ENCODE data around the gene CLDN11.

CLDN11 gene

DNA sequence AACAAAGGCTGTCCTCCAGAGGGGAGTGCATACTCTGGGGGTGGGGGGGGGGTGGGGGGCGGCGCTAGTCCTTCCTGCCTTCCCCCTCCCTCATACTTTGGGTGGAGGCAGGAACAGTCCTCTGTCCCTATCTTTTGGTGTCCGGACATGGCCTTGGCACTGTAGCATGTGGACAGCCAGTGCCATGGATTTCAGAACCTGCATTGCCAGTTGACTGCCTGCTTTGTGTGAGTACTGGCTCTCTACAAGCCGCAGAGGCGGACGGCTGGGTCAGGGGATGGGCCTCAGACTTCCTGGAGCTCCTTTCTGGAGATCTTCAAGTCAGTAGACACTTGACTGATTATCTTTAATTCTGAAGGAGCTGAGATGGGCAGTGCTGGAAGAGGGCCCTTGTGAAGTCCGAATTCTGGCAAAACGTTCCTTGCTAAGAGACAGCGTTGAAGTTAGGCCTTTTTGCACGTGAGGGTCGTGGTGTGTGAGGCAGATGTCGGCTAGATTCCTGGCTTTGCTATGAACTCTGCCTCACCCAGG lies 2.5 kb downstream of the CLDN11 start:
- Mint-ChIP-seq H3K27ac (no peak overlapping the region), H3K27me3 (peaks cover 69% of the 10 kb centered on the region)
- no peak for ATAC-seq

DNA sequence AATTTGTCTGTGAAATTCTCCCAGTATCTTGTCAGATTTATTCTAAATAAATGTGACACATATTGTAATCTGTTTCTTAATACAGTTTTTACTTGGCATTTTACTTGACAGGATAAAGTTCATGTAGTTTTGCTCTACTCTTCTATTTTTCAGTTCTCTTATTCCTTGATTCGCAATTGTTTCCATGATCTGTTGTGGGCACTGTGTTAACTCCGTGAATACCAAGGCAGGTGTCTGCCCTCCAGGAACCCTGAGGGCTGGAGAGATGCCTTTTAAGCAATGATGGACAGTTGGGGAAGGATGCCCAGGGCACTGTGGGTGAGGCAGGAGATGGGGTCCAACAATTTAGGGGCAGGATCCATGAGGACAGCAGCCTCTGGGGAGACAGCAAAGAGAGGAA lies 3.1 kb downstream of the CLDN11 start:
- no peak overlapping the region for H3K4me3 Mint-ChIP-seq
- peaks cover 72% of the 10 kb centered on the region for H3K27me3 Mint-ChIP-seq
- no peak overlapping the region for H3K27ac Mint-ChIP-seq
- H3K9me3 Mint-ChIP-seq: no peaks in the 10 kb centered on the region
- peaks cover 25% of the 10 kb centered on the region for H3K4me1 Mint-ChIP-seq
- no peak for ATAC-seq
- no peak for DNase-seq

More for the DNA sequence above, 2.5 kb downstream of the CLDN11 start:
- peaks cover 25% of the 10 kb centered on the region for H3K4me1 Mint-ChIP-seq
- no peaks in the 10 kb centered on the region for H3K9me3 Mint-ChIP-seq
- no peak for DNase-seq
- H3K4me3 Mint-ChIP-seq: no peak overlapping the region

DNA sequence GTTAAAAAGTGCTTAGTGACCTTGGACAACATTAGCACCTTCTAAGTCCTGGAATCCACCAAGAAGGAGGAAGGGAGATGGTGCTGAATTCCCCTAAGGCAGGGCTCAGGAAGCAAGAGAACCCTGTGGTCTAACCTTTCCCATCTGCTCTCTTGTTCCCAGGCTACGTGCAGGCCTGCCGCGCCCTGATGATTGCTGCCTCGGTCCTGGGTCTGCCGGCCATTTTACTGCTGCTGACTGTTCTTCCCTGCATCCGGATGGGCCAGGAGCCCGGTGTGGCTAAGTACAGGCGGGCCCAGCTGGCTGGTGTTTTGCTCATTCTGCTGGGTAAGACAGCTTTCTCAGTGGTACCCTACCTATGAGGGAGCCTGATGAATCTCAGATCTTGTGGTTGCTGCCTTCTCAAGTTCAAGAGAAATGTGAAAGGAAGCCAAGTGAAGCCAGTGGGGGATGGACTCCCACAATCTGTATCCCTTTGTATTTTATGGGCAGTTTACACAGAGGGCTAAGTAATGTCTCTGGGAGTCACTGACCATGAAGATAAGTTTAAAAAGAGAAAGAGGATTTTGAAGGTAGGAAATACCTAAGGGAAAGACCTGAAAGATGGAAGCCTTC lies 4.4 kb downstream of the CLDN11 start:
- H3K27ac Mint-ChIP-seq: no peak overlapping the region
- no peak overlapping the region for H3K4me3 Mint-ChIP-seq
- no peaks in the 10 kb centered on the region for H3K9me3 Mint-ChIP-seq
- no peak for DNase-seq
- H3K27me3 Mint-ChIP-seq: peaks cover 62% of the 10 kb centered on the region
- peaks cover 24% of the 10 kb centered on the region for H3K4me1 Mint-ChIP-seq
- ATAC-seq: no peak

DNA sequence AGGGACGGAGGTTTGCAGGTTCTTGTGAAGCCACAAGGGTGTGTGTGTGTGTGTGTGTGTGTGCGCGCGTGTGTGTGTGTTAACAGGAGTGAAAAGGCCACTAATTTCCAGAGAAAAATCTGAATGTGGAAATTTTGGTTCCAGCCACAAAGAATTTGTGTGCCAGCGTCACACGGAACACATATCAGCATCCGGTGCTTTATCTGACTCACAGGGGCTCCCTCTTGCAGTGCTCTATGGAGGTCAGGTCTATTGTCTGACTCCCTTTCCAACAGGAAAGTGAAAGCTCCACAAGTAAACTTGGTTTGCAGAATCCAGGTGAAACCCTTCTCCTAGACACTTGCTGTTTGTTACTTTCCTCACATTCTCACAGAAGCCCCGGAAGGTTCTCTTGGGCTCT lies 6.2 kb downstream of the CLDN11 start:
- Mint-ChIP-seq H3K4me1 (peaks cover 27% of the 10 kb centered on the region), H3K27ac (no peak overlapping the region), H3K27me3 (peaks cover 44% of the 10 kb centered on the region), H3K9me3 (no peaks in the 10 kb centered on the region), H3K4me3 (no peak overlapping the region)
- ATAC-seq: no peak
- no peak for DNase-seq

DNA sequence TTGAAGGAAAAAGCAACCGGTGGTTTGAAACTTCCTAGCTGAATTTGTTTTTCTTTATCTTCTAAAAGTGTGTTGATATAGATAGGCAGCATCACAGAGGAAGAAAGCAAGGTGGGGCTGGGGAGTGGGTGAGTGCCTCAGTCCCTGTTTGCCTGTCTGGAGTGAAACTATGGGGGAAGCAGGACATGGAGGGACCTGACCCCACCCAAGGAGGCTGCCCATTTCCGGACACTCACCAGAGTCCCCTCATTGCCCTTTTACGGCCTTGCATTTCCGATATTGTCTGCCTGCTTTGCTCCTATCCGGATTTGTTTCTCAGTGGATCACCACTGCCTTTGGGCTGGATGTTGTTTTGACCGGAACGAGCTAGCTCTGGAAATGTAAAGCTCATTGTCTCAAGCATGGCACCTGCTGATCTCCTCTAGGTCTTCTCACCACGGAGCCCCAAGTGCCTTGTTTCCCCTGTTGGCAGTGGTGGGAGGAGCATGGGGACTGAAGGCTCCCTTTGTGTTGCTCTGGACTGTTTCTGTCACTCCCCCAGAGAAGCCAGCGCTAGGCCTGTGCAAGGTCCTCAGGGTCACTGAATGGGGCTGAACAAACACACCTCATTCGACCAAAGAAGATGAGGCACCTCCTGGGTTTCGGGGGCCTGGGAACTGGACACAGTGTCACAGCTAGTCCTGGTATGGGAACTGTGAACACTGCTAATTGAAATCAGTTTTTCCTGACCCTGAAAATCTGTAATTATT lies 7.0 kb downstream of the CLDN11 start:
- DNase-seq (no peak), ATAC-seq (no peak)
- no peaks in the 10 kb centered on the region for H3K9me3 Mint-ChIP-seq
- H3K4me1 Mint-ChIP-seq: peaks cover 20% of the 10 kb centered on the region
- H3K4me3 Mint-ChIP-seq: no peak overlapping the region
- no peak overlapping the region for H3K27ac Mint-ChIP-seq
- peaks cover 36% of the 10 kb centered on the region for H3K27me3 Mint-ChIP-seq

DNA sequence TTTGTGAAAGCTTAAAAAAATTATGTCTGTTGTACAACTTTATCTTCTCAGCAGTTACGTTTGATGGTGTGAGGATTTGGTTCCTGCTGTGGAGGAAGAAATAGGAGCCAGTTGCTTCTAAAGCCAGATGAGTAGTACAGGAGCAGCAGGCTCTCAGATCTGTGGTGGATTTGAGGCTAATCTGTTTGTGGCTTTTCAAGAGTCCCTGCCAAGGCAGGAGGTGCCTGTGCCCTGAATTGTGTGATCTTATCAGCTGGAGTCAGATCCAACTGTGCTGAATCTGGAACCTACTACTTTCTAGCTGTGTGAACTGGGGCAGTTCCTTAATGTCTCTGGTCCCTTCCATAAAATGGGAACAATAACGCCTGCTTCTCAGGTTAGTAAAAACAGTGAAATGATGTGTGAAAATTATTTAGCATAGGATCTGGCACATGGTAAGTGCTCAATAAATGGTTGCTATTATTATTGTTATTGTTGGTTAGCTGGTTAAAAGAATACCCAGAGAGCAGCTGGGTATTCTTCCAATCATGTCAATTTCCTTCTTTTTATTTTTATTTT lies 7.7 kb downstream of the CLDN11 start:
- no peak overlapping the region for H3K27ac Mint-ChIP-seq
- DNase-seq: no peak

DNA sequence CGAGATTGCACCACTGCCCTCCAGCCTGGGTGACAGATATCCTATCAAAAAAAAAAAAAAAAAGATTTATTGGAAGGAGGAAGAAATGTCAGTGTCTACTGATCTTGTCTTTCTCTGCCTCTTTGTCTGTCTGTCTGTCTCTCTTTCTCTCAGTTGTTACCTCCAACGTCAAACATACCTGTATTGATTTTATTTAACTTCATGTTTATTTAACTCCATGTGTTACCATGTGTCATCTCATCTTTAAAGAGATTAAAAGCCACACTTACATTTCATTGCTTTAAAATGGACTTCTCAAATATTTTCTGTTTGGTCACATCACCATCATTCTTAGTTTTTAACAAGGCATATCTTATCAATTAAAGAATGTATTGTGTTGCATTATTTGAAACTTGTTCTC lies 9.4 kb downstream of the CLDN11 start:
- DNase-seq (no peak), ATAC-seq (no peak)
- Mint-ChIP-seq H3K4me1 (peaks cover 18% of the 10 kb centered on the region), H3K9me3 (no peaks in the 10 kb centered on the region), H3K4me3 (no peak overlapping the region), H3K27ac (no peak overlapping the region), H3K27me3 (peaks cover 21% of the 10 kb centered on the region)

More for the DNA sequence above, 7.7 kb downstream of the CLDN11 start:
- Mint-ChIP-seq H3K4me3 (no peak overlapping the region), H3K4me1 (peaks cover 18% of the 10 kb centered on the region), H3K27me3 (peaks cover 30% of the 10 kb centered on the region), H3K9me3 (no peaks in the 10 kb centered on the region)
- ATAC-seq: no peak

DNA sequence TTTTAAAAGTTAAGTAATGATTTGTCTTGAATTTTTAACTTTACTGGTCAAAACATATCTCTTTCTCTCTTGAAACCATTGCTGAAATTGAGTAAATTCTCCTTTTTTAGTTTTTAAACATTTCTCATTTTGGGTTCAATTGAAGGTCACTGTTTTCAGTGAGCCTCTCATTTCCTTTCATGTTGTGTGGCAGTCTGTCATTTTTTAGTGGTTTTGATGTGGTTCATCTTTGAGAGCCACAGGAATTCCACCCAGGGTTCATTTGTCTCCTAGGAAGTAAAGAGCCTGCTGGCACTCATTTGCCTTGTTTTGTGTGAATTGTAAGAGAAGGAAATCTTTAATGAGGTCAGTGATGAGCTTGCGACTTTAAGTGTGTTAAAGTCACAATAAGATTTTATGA lies 10.4 kb downstream of the CLDN11 start:
- H3K4me3 Mint-ChIP-seq: no peak overlapping the region
- no peak for ATAC-seq

DNA sequence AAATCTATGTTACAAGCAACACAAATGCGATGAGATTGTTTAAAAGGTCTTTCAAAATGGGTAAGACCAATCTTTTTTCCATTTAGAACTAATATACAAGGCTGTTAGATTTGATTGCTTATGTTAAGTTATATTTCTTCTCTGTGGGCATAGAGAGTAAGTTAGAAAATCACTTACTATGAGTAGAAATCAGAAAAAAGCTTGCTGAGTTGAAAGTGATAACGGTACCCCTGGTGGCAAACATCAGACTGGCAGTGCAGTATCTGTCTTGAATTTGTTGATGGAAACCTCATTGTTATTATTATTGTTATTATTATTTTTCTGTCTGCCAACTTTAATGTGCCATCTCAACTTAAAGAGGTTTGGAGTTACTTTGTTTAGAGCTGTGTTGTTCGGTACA lies 12.4 kb downstream of the CLDN11 start:
- DNase-seq (no peak), ATAC-seq (no peak)
- Mint-ChIP-seq H3K4me1 (peaks cover 18% of the 10 kb centered on the region), H3K4me3 (no peak overlapping the region), H3K27ac (no peak overlapping the region), H3K27me3 (peaks cover 4% of the 10 kb centered on the region), H3K9me3 (no peaks in the 10 kb centered on the region)

More for the DNA sequence above, 10.4 kb downstream of the CLDN11 start:
- Mint-ChIP-seq H3K9me3 (no peaks in the 10 kb centered on the region), H3K27me3 (peaks cover 21% of the 10 kb centered on the region), H3K27ac (no peak overlapping the region), H3K4me1 (peaks cover 18% of the 10 kb centered on the region)
- no peak for DNase-seq

DNA sequence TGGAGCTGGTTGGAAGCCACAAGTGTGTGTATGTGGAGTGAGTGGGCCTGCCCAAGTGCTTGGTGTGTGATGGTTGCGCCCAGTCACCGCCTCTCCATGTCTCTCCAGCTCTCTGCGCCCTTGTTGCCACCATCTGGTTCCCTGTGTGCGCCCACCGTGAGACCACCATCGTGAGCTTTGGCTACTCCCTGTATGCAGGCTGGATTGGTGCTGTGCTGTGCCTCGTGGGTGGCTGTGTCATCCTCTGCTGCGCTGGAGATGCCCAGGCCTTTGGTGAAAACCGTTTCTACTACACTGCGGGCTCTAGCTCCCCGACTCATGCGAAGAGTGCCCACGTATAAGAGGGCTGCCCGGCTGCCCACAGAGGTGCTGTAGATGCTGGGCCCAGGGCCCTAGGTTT lies 13.7 kb downstream of the CLDN11 start:
- no peak for ATAC-seq
- H3K4me1 Mint-ChIP-seq: peaks cover 30% of the 10 kb centered on the region
- H3K27me3 Mint-ChIP-seq: peaks cover 12% of the 10 kb centered on the region
- no peak for DNase-seq
- H3K27ac Mint-ChIP-seq: no peak overlapping the region
- H3K9me3 Mint-ChIP-seq: no peaks in the 10 kb centered on the region
- no peak overlapping the region for H3K4me3 Mint-ChIP-seq

DNA sequence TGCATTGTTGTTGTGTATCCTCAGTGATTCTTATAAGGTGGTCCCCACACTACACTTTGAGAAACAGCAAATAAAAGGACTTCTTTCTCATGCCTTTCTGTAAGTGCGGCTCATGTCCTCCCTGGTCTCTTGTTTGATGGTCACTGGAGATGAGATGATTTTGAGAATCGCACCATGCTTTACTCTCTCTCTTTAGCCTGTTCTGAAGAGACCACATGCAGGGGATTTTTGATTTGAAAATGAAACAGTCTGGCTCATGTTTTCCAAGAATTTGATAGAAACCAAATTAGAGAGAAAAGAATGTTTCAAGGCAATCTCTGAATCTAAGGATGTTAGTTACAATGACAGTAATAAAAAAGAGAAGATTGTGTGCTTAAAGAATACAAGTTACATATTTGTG lies 18.0 kb downstream of the CLDN11 start:
- no peaks in the 10 kb centered on the region for H3K9me3 Mint-ChIP-seq
- DNase-seq: no peak
- no peak overlapping the region for H3K27ac Mint-ChIP-seq
- H3K27me3 Mint-ChIP-seq: peaks cover 44% of the 10 kb centered on the region
- peaks cover 31% of the 10 kb centered on the region for H3K4me1 Mint-ChIP-seq
- no peak overlapping the region for H3K4me3 Mint-ChIP-seq
- no peak for ATAC-seq

DNA sequence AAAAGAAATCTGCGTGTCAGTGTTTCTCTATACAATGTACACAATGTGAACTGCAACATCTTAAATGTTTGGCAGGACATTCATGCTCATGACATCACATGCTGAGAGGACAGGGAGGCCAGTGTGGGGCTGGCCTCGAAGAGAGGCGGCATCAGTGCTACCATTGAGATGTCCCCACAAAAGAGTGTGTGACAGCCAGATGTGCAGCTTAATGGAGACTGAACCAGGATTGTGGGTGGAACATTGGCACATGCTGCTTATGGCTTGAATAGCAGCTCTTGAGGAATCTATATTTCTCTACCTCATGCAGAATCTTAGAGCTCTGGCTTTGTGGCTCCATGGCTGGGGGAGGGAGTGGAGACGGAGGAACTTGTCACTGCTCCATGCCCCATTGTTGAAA lies 18.5 kb downstream of the CLDN11 start:
- H3K4me3 Mint-ChIP-seq: peak overlapping the region in 1 of 2 donors; percentile 8
- no peaks in the 10 kb centered on the region for H3K9me3 Mint-ChIP-seq
- peaks cover 49% of the 10 kb centered on the region for H3K27me3 Mint-ChIP-seq
- DNase-seq (no peak), ATAC-seq (no peak)
- peaks cover 31% of the 10 kb centered on the region for H3K4me1 Mint-ChIP-seq
- H3K27ac Mint-ChIP-seq: no peak overlapping the region

DNA sequence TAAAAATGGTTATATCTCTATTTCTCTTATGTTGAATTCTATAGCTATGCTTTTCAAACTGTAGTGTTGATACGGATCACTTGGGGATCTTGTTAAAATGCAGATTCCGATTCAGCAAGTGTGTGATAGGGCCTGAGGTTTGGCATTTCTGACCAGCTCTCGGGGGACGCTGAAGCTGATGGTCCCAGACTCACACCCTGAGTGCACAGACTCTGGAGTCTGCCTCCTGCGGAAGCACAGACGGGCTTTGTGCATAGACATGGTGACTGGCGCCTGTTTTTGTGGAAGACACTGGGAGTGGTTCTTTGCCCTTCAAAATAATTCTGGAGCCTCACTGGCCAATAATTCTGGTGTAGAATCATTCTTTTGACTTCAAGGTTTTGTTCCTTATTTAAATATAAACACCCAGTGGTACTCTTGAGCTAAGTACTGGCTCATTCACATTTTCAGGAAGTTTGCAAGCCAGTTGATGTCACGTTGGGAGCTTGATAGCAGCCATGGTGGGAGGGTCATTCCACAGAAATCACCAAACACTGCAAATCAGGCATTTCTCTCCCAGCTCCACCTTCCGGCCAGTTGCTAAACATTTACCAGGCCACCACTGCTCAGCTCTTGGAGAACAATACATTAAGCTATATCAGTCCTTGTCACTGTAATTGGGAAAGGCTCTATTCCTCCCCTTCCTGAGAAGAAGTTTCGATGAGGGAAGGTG lies 19.2 kb downstream of the CLDN11 start:
- Mint-ChIP-seq H3K4me1 (peaks cover 31% of the 10 kb centered on the region), H3K4me3 (no peak overlapping the region), H3K27me3 (peaks cover 55% of the 10 kb centered on the region), H3K27ac (no peak overlapping the region), H3K9me3 (no peaks in the 10 kb centered on the region)
- DNase-seq (no peak), ATAC-seq (no peak)

DNA sequence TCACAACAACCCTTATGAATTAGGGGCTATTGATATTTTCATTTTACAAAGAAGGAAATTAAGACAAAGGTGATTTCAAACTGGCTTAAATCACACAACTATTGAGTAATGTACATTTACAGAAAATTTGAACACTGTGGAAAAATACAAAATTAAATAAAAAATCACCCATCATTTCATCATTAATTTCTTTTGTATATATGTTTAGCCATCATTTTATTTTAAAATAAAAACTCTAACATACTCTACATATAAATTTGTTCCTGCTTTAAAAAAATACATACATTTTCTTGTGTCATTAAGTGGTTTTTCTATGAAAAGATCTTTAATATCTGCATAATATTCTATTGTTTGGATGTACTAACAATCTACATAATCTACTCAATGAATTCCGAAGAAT lies 20.2 kb downstream of the CLDN11 start:
- Mint-ChIP-seq H3K27me3 (peaks cover 60% of the 10 kb centered on the region), H3K4me3 (no peak overlapping the region), H3K9me3 (no peaks in the 10 kb centered on the region), H3K27ac (no peak overlapping the region), H3K4me1 (peaks cover 31% of the 10 kb centered on the region)
- ATAC-seq (no peak), DNase-seq (no peak)

DNA sequence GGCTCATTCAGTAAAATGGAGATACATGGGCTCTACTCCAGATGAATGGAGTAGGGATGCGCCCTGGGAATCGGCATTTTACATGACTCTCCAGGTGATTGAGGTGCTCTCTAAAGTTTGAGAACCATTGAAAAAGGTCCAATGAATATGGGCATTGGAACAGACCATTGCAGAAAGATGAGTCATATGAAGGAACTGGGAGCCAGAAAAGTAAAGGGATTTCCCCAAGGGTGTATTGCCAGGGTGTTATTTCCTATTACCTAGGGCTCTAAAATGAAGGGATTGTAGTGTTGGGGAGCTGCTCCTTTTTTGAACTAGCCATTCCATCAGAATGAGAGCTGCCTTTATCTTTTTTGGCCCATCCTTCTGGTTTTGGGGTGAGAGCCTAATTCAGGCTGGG lies 21.7 kb downstream of the CLDN11 start:
- peak; percentile 55 for ATAC-seq
- no peak overlapping the region for H3K27ac Mint-ChIP-seq
- H3K9me3 Mint-ChIP-seq: no peaks in the 10 kb centered on the region
- peaks cover 60% of the 10 kb centered on the region for H3K27me3 Mint-ChIP-seq
- peaks cover 31% of the 10 kb centered on the region for H3K4me1 Mint-ChIP-seq
- no peak for DNase-seq
- no peak overlapping the region for H3K4me3 Mint-ChIP-seq

DNA sequence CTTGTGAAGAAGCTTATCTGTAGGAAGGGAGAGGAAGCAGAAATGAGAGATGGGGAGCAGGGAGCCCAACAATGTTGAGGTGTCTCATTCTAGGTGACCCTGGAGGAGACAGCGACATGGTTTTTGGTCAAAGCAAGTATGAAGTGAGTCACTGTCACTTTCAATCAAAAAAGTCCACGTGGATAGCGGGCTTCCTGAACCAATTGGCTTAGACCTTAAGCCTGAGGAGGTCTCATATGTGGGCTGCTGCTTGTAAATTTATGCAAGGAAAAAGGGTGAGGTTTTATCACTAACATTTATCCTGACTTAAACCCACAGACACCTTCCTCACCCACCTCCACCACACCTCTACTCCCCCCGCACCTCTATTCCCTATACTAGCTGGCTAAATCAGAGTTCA lies 22.7 kb downstream of the CLDN11 start:
- H3K27me3 Mint-ChIP-seq: peaks cover 58% of the 10 kb centered on the region
- H3K27ac Mint-ChIP-seq: no peak overlapping the region
- no peaks in the 10 kb centered on the region for H3K9me3 Mint-ChIP-seq
- no peak overlapping the region for H3K4me3 Mint-ChIP-seq
- H3K4me1 Mint-ChIP-seq: peaks cover 29% of the 10 kb centered on the region
- DNase-seq (no peak), ATAC-seq (peak; percentile 63)
